Peyer's patch (tissue), 4 donors: ENCODE results near the gene ACP2.

Experiments
- POLR2A ChIP-seq, 2 donors: fragments of 450-650 bp; IDR thresholded peaks; one replicate each; pipeline ENCODE4 v1.5.1; 2017; ENCODE audit warnings: antibody characterized with exemption in 2 of 2, mild to moderate bottlenecking in 2 of 2, moderate library complexity in 2 of 2
- TF ChIP-seq, protein P1 (sequence below), 6 experiments: fragments of 450-650 bp in 4 of 6; fragments of 200-600 bp in 2 of 6; sonication (generic) in 1 of 6; IDR thresholded peaks; one replicate each; pipeline ENCODE4 v1.5.1; 2017 to 2019; ENCODE audit warnings: antibody characterized with exemption in 6 of 6, mild to moderate bottlenecking in 3 of 6, moderate library complexity in 1 of 6

DNA sequence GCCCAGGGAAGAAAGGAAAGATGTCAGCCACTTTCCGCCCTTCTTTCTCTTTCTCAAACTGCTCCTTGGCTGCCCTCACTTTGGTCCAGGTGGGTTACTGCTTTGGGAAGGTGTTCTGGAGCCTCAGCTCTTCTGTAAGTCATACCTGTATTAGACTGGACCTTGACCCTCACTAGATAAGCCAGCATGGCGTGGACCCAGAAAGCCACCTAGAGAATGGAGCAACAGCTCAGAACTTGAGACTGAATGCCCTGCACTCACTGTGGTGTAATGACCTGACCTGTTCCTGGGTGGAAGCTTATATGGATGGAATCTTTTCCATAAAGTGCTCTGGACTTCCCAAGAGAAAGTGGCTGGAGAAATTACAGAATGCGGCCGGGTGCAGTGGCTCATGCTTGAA is 15.6 kb downstream of the ACP2 start:
- TF ChIP-seq, protein P1, sequence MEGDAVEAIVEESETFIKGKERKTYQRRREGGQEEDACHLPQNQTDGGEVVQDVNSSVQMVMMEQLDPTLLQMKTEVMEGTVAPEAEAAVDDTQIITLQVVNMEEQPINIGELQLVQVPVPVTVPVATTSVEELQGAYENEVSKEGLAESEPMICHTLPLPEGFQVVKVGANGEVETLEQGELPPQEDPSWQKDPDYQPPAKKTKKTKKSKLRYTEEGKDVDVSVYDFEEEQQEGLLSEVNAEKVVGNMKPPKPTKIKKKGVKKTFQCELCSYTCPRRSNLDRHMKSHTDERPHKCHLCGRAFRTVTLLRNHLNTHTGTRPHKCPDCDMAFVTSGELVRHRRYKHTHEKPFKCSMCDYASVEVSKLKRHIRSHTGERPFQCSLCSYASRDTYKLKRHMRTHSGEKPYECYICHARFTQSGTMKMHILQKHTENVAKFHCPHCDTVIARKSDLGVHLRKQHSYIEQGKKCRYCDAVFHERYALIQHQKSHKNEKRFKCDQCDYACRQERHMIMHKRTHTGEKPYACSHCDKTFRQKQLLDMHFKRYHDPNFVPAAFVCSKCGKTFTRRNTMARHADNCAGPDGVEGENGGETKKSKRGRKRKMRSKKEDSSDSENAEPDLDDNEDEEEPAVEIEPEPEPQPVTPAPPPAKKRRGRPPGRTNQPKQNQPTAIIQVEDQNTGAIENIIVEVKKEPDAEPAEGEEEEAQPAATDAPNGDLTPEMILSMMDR (IDR thresholded peaks at IDR 0.05) = no peak
- no peak for TF ChIP-seq POLR2A (IDR thresholded peaks at IDR 0.05)
